ENCODE measurements around the gene TDRD10. TPM values are rescaled to one million over a fixed set of nuclear protein-coding genes. Genes with fewer than 3 reads are reported as not detected.

The TDRD10 gene
- total and polyA plus RNA-seq, 4 donors: 1.9 to 12.6 (median 7.3) TPM

DNA sequence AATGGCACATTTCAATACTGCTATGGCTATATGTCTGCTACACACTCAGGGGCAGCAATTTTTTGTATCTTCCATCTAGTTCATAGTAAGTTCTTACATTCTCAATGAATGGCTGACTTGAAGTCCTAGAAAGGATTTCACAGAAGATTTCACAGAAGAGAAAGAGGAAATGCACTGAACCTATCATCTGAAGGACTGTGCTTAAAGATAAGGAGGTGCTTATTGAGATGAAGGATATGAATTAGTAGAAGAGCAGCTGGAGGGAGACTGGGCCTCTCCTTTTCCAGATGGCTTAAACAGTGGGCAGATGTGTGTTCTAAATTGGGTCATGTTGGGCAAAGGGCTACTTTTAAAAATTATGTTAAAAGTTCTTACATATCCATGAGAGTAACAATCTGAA is 91.4 kb downstream of the TDRD10 start:
- ATAC-seq (ENCODE audit: insufficient read depth, low FRiP score) (no peak), DNase-seq (no peak)
- H3K27ac ChIP-seq (ENCODE audit: low read depth in 1 of 2, low read length in 1 of 2): no peak overlapping the region
- H3K9ac ChIP-seq (ENCODE audit: insufficient read depth in 1 of 2, low read length in 2 of 2): no peak overlapping the region
- H3K27me3 ChIP-seq (ENCODE audit: control insufficient read depth in 3 of 3, insufficient read depth in 3 of 3, low read length in 2 of 3): no peaks in the 10 kb centered on the region
- TF ChIP-seq, protein P1, sequence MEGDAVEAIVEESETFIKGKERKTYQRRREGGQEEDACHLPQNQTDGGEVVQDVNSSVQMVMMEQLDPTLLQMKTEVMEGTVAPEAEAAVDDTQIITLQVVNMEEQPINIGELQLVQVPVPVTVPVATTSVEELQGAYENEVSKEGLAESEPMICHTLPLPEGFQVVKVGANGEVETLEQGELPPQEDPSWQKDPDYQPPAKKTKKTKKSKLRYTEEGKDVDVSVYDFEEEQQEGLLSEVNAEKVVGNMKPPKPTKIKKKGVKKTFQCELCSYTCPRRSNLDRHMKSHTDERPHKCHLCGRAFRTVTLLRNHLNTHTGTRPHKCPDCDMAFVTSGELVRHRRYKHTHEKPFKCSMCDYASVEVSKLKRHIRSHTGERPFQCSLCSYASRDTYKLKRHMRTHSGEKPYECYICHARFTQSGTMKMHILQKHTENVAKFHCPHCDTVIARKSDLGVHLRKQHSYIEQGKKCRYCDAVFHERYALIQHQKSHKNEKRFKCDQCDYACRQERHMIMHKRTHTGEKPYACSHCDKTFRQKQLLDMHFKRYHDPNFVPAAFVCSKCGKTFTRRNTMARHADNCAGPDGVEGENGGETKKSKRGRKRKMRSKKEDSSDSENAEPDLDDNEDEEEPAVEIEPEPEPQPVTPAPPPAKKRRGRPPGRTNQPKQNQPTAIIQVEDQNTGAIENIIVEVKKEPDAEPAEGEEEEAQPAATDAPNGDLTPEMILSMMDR (IDR thresholded peaks at IDR 0.05; ENCODE audit: control extremely low read depth, extremely low read depth): no peak
- no peaks in the 10 kb centered on the region for H3K9me3 ChIP-seq (ENCODE audit: control insufficient read depth in 4 of 4, insufficient read depth in 3 of 4, low read length in 3 of 4)
- no peaks in the 10 kb centered on the region for H3K4me1 ChIP-seq (ENCODE audit: control insufficient read depth in 5 of 5, insufficient read depth in 5 of 5, low read length in 5 of 5)
- H3K4me3 ChIP-seq: no peak overlapping the region
- peaks cover 60 to 82% (median 64%) of the 10 kb centered on the region in 4 donors for H3K36me3 ChIP-seq (ENCODE audit: control insufficient read depth in 4 of 4, insufficient read depth in 4 of 4, low read length in 4 of 4)

DNA sequence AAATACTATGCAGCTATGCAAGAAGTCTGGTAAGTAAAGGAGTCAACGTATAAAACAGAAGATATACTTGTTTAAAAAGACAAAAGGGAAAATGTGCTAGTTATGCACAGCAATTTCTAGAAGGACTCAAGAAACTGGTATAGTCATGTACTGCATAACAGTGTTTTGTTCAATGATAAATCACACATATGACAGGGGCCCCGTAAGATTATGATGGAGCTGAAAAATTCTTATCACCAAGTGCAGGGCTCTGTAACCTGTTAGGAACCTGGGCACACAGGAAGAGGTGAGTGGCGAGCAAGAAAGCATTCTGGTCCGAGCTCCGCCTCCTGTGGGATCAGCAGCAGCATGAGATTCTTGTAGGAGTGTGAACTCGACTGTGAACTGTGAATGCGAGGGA is 92.8 kb downstream of the TDRD10 start:
- H3K27me3 ChIP-seq (ENCODE audit: control insufficient read depth in 3 of 3, insufficient read depth in 3 of 3, low read length in 2 of 3): no peaks in the 10 kb centered on the region
- no peaks in the 10 kb centered on the region for H3K4me1 ChIP-seq (ENCODE audit: control insufficient read depth in 5 of 5, insufficient read depth in 5 of 5, low read length in 5 of 5)
- no peak overlapping the region for H3K9ac ChIP-seq (ENCODE audit: insufficient read depth in 1 of 2, low read length in 2 of 2)
- H3K9me3 ChIP-seq (ENCODE audit: control insufficient read depth in 4 of 4, insufficient read depth in 3 of 4, low read length in 3 of 4): no peaks in the 10 kb centered on the region
- no peak overlapping the region for H3K27ac ChIP-seq (ENCODE audit: low read depth in 1 of 2, low read length in 1 of 2)
- 91 to 94% methylated on average over 7 of the region's 7 CpGs for WGBS, 2 donors
- TF ChIP-seq, protein P1 (IDR thresholded peaks at IDR 0.05; ENCODE audit: control extremely low read depth, extremely low read depth): no peak
- no peak for DNase-seq
- peaks cover 48 to 69% (median 53%) of the 10 kb centered on the region in 4 donors for H3K36me3 ChIP-seq (ENCODE audit: control insufficient read depth in 4 of 4, insufficient read depth in 4 of 4, low read length in 4 of 4)
- no peak overlapping the region for H3K4me3 ChIP-seq
- ATAC-seq (ENCODE audit: insufficient read depth, low FRiP score): no peak

DNA sequence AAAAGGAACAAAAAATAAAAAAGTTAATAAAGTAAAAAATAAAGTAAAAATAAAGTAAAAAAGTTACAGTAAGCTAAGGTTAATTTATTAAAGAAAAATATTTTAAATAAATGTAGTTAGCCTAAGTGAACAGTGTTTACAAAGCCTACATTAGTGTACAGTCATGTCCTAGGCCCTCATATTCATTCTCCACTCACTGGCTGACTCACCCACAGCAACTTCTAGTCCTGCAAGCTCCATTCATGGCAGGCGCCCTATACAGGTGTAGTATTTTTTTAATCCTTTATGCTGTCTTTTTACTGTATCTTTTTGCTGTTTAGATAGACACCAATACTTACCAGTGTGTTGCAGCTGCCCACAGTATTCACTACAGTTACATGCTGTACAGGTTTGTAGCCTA is 93.6 kb downstream of the TDRD10 start:
- H3K36me3 ChIP-seq (ENCODE audit: control insufficient read depth in 4 of 4, insufficient read depth in 4 of 4, low read length in 4 of 4): peaks cover 45 to 63% (median 49%) of the 10 kb centered on the region in 4 donors
- 92 to 97% methylated on average over 1 of the region's 1 CpG for WGBS, 2 donors
- DNase-seq (no peak), ATAC-seq (ENCODE audit: insufficient read depth, low FRiP score) (no peak)
- no peaks in the 10 kb centered on the region for H3K27me3 ChIP-seq (ENCODE audit: control insufficient read depth in 3 of 3, insufficient read depth in 3 of 3, low read length in 2 of 3)
- H3K9me3 ChIP-seq (ENCODE audit: control insufficient read depth in 4 of 4, insufficient read depth in 3 of 4, low read length in 3 of 4): no peaks in the 10 kb centered on the region
- H3K4me3 ChIP-seq: no peak overlapping the region
- TF ChIP-seq, protein P1 (IDR thresholded peaks at IDR 0.05; ENCODE audit: control extremely low read depth, extremely low read depth): no peak
- no peak overlapping the region for H3K9ac ChIP-seq (ENCODE audit: insufficient read depth in 1 of 2, low read length in 2 of 2)
- H3K4me1 ChIP-seq (ENCODE audit: control insufficient read depth in 5 of 5, insufficient read depth in 5 of 5, low read length in 5 of 5): peaks cover 0 to under 1% (median 0%) of the 10 kb centered on the region in 5 donors
- no peak overlapping the region for H3K27ac ChIP-seq (ENCODE audit: low read depth in 1 of 2, low read length in 1 of 2)

Other genes starting within 250 kb of the TDRD10 start
- gene HAX1, start 229.6 kb upstream of the TDRD10 start, total RNA-seq: 10 to 100 TPM; 42.7 to 86.8 TPM
- gene HAX1, start 229.6 kb upstream of the TDRD10 start, polyA plus RNA-seq: 100 to 1,000 TPM in 1 of 2 donors, 10 to 100 TPM in 1; 92.2 to 168 TPM
- under 1 TPM; 0.31 to 0.64 TPM for gene AQP10, start 181.1 kb upstream of the TDRD10 start, total RNA-seq
- gene AQP10, start 181.1 kb upstream of the TDRD10 start, polyA plus RNA-seq: 1 to 10 TPM in 1 of 2 donors, under 1 TPM in 1; 0.28 to 1.4 TPM
- 10 to 100 TPM; 43.7 to 45.1 TPM for gene ATP8B2, start 176.7 kb upstream of the TDRD10 start, total RNA-seq
- gene ATP8B2, start 176.7 kb upstream of the TDRD10 start, polyA plus RNA-seq: 10 to 100 TPM; 10.3 to 21.4 TPM
- gene IL6R, start 96.9 kb upstream of the TDRD10 start, total RNA-seq: 10 to 100 TPM; 33.2 to 79.7 TPM
- gene IL6R, start 96.9 kb upstream of the TDRD10 start, polyA plus RNA-seq: 10 to 100 TPM; 12.3 to 30.8 TPM
- 10 to 100 TPM; 25.3 to 33.5 TPM for gene SHE, start 193 bp downstream of the TDRD10 start, total RNA-seq
- 10 to 100 TPM; 15.1 to 16.8 TPM for gene SHE, start 193 bp downstream of the TDRD10 start, polyA plus RNA-seq
- 10 to 100 TPM; 38.6 to 87.3 TPM for gene UBE2Q1, start 56.4 kb downstream of the TDRD10 start, total RNA-seq
- 10 to 100 TPM; 34.3 to 47.9 TPM for gene UBE2Q1, start 56.4 kb downstream of the TDRD10 start, polyA plus RNA-seq
- gene CHRNB2, start 65.6 kb downstream of the TDRD10 start, total RNA-seq: under 1 TPM; 0.09 to 0.21 TPM
- under 1 TPM; 0.06 to 0.07 TPM for gene CHRNB2, start 65.6 kb downstream of the TDRD10 start, polyA plus RNA-seq
- 100 to 1,000 TPM; 140 to 141 TPM for gene ADAR, start 106.0 kb downstream of the TDRD10 start, total RNA-seq
- 10 to 100 TPM; 27.1 to 73.4 TPM for gene ADAR, start 106.0 kb downstream of the TDRD10 start, polyA plus RNA-seq

Measured in lung (tissue), 12 donors.